Bronchial epithelial cell (primary cell): ENCODE results near the gene PNKP. TPM values are rescaled to one million over a fixed set of nuclear protein-coding genes. Genes with fewer than 3 reads are reported as not detected.

Experiments used
- DNase-seq: peaks from one replicate; pipeline ENCODE4 v3.0.0-alpha.2; 2010; ENCODE audit warnings: low read depth
- FAIRE-seq: peaks from 2 replicates; lab custom pipeline; 2011; peaks lifted over from hg19 to GRCh38; lab: Jason Lieb, UNC
- H3K27me3 ChIP-seq: 2 replicates; pipeline ENCODE4 v1.5.1; 2011; ENCODE audit warnings: low read length; ENCODE audit not compliant: control insufficient read depth, insufficient read depth
- H3K36me3 ChIP-seq: 2 replicates; pipeline ENCODE4 v1.5.1; 2011; ENCODE audit warnings: low read length; ENCODE audit not compliant: control insufficient read depth, insufficient read depth
- H3K4me3 ChIP-seq: 2 replicates; pipeline ENCODE4 v1.5.1; 2011; ENCODE audit warnings: mild to moderate bottlenecking, low read depth, low read length, control low read depth
- CTCF ChIP-seq: IDR thresholded peaks from 2 replicates; pipeline ENCODE4 v1.5.1; 2011; ENCODE audit warnings: mild to moderate bottlenecking, moderate library complexity, low read length, control low read depth, inconsistent platforms; ENCODE audit not compliant: insufficient read depth, severe bottlenecking
- total RNA-seq: library from RNA; depleted of rRNA; stranded (reverse); fragments of >200 nt; gene quantifications from 2 replicates; pipeline ENCODE4 v1.2.1, GENCODE V29; 2014

The PNKP gene
- total RNA-seq, 1 donor from 2014 or later: 37.9 TPM

- H3K27me3 ChIP-seq: no peaks in the 10 kb centered on the region
- no peak for TF ChIP-seq CTCF
- FAIRE-seq: no peak
- H3K36me3 ChIP-seq: peaks cover 22% of the 10 kb centered on the region
- H3K4me3 ChIP-seq: no peak overlapping the region
- no peak for DNase-seq
Observed at GRCh38 chr19:49837425-49837824, 30.0 kb downstream of the PNKP start.

GRCh38 chr19:49837009-49837310 is 30.4 kb downstream of the PNKP start:
- DNase-seq: no peak
- Histone ChIP-seq H3K36me3 (peaks cover 25% of the 10 kb centered on the region), H3K27me3 (no peaks in the 10 kb centered on the region), H3K4me3 (no peak overlapping the region)
- no peak for TF ChIP-seq CTCF
- no peak for FAIRE-seq

GRCh38 chr19:49836176-49837008 is 31.0 kb downstream of the PNKP start:
- Histone ChIP-seq H3K27me3 (no peaks in the 10 kb centered on the region), H3K36me3 (peaks cover 29% of the 10 kb centered on the region), H3K4me3 (no peak overlapping the region)
- FAIRE-seq (no peak), DNase-seq (no peak)
- no peak for TF ChIP-seq CTCF

GRCh38 chr19:49835562-49835961 is 31.8 kb downstream of the PNKP start:
- no peak for TF ChIP-seq CTCF
- FAIRE-seq: no peak
- H3K4me3 ChIP-seq: no peak overlapping the region
- H3K27me3 ChIP-seq: no peaks in the 10 kb centered on the region
- H3K36me3 ChIP-seq: peaks cover 32% of the 10 kb centered on the region
- no peak for DNase-seq

- H3K36me3 ChIP-seq: peaks cover 34% of the 10 kb centered on the region
- DNase-seq (no peak), FAIRE-seq (no peak)
- no peaks in the 10 kb centered on the region for H3K27me3 ChIP-seq
- no peak overlapping the region for H3K4me3 ChIP-seq
- no peak for TF ChIP-seq CTCF
Observed at GRCh38 chr19:49833599-49833998, 33.8 kb downstream of the PNKP start.

GRCh38 chr19:49832556-49832955 is 34.8 kb downstream of the PNKP start:
- Histone ChIP-seq H3K36me3 (peaks cover 32% of the 10 kb centered on the region), H3K4me3 (no peak overlapping the region), H3K27me3 (no peaks in the 10 kb centered on the region)
- DNase-seq (no peak), FAIRE-seq (peak; percentile 23)
- no peak for TF ChIP-seq CTCF
